ENCODE data around the gene RAB3GAP2. TPM values are rescaled to one million over a fixed set of nuclear protein-coding genes. Genes with fewer than 3 reads are reported as not detected.

The RAB3GAP2 gene
- total and polyA plus RNA-seq, 2 of the 13 experiments (the other 11 are each of a cell fraction or from before 2014, with no cell fraction given): 22.6 to 25.0 TPM

- Histone ChIP-seq H3K4me3 (replicated peaks in 1 of 3; ENCODE audit: insufficient read depth in 1 of 3, low read depth in 2 of 3, low read length in 3 of 3) (no peak overlapping the region), H3K27me3 (ENCODE audit: control insufficient read depth in 1 of 2, insufficient read depth in 2 of 2, low read length in 2 of 2) (no peaks in the 10 kb centered on the region), H4K20me1 (ENCODE audit: insufficient read depth, low read length) (no peaks in the 10 kb centered on the region; the same call in 1 of the 2 replicates), H3K4me1 (ENCODE audit: insufficient read depth, low read length) (no peaks in the 10 kb centered on the region), H3K36me3 (replicated peaks in 1 of 2; ENCODE audit: control insufficient read depth in 1 of 2, insufficient read depth in 2 of 2, low read length in 2 of 2) (peaks cover 7 to 47% of the 10 kb centered on the region in 2 experiments; a peak in 4 of 5 replicates), H2AFZ (ENCODE audit: low read length) (no peak overlapping the region), H3K27ac (ENCODE audit: extremely low read length, insufficient read depth, low read length) (no peak overlapping the region), H3K79me2 (ENCODE audit: insufficient read depth, low read length) (no peaks in the 10 kb centered on the region), H3K4me2 (ENCODE audit: low read depth, low read length) (no peak overlapping the region), H3K9me3 (ENCODE audit: low read length) (no peaks in the 10 kb centered on the region), H3K9ac (ENCODE audit: insufficient read depth, low read depth, low read length) (no peak overlapping the region)
- 94% methylated on average over 5 of the region's 5 CpGs for WGBS (ENCODE audit: low lambda C conversion rate)
- FAIRE-seq (no peak), ATAC-seq (no peak), DNase-seq (ENCODE audit: low spot score) (peak; percentile 30)
- in situ Hi-C loops (cut with HindIII; ENCODE audit: extremely low pct_ligation_motif_present, low pct_unique_long_range_greater_than_20kb) (no loop called here), intact Hi-C loops (cut with micrococcal nuclease; ENCODE audit: unreplicated experiment) (no loop called here)
- CTCF ChIA-PET (ENCODE audit: low intra/inter-chr PET ratio, low total read pairs): interaction anchor here (0.7 kb wide), 1 partner anchor 123 kb away, joined by 3 read pairs; no protein-coding TSS in a partner anchor
- BruUV-seq (replicated peaks): no TSS peak
- POLR2A ChIA-PET: no interaction called here
- TF ChIP-seq RFX1 (IDR thresholded peaks at IDR 0.05) (no peak), MATR3 (CRISPR knock-in tag; IDR thresholded peaks at IDR 0.05) (no peak), TAF1 (CRISPR knock-in tag; IDR thresholded peaks at IDR 0.05) (no peak), ZFP1 (CRISPR knock-in tag; IDR thresholded peaks at IDR 0.05) (no peak), ZNF644 (CRISPR knock-in tag; IDR thresholded peaks at IDR 0.05; ENCODE audit: low read depth) (no peak), JARID2 (CRISPR knock-in tag; IDR thresholded peaks at IDR 0.05; ENCODE audit: insufficient replicate concordance) (no peak), KDM4B (CRISPR knock-in tag; IDR thresholded peaks at IDR 0.05) (no peak), ZNF615 (CRISPR knock-in tag; IDR thresholded peaks at IDR 0.05; ENCODE audit: borderline replicate concordance) (no peak), IRF1 (CRISPR knock-in tag; IDR thresholded peaks at IDR 0.05; ENCODE audit: low read depth) (no peak), EED (CRISPR knock-in tag; IDR thresholded peaks at IDR 0.05) (no peak), CCDC6 (CRISPR knock-in tag; IDR thresholded peaks at IDR 0.05) (no peak), ZNF891 (CRISPR knock-in tag; IDR thresholded peaks at IDR 0.05) (no peak), HNRNPUL1 (IDR thresholded peaks at IDR 0.05; ENCODE audit: low read depth, low read length) (no peak), MTF2 (CRISPR knock-in tag; IDR thresholded peaks at IDR 0.05; ENCODE audit: borderline replicate concordance) (no peak), EHMT2 (IDR thresholded peaks at IDR 0.05; ENCODE audit: borderline replicate concordance, low read depth, low read length) (0 out of 2 replicates have a peak, but pooled peaks have one; percentile 20), ZNF124 (CRISPR knock-in tag; IDR thresholded peaks at IDR 0.05) (no peak), POGK (CRISPR knock-in tag; conservative IDR thresholded peaks at IDR 0.05) (no peak), ZNF749 (CRISPR knock-in tag; IDR thresholded peaks at IDR 0.05; ENCODE audit: borderline replicate concordance) (no peak), GATA4 (IDR thresholded peaks at IDR 0.05; ENCODE audit: borderline replicate concordance, low read depth) (no peak), TCF7 (IDR thresholded peaks at IDR 0.05; ENCODE audit: low read depth) (no peak), IKZF4 (CRISPR knock-in tag; IDR thresholded peaks at IDR 0.05; ENCODE audit: borderline replicate concordance, low read depth, not compliant biosample characterization) (no peak), SAP130 (CRISPR knock-in tag; IDR thresholded peaks at IDR 0.05; ENCODE audit: low read depth) (no peak), ARID3A (IDR thresholded peaks at IDR 0.05; ENCODE audit: low read depth, low read length) (peak; percentile 38; the same call in 1 of the 2 replicates), ZNF136 (CRISPR knock-in tag; IDR thresholded peaks at IDR 0.05; ENCODE audit: low read depth) (no peak)
Measured at GRCh38 chr1:220113136-220113695, 159.0 kb downstream of the RAB3GAP2 start.
